H9 (cell line): ENCODE data around the gene S100Z. TPM values are rescaled to one million over a fixed set of nuclear protein-coding genes. Genes with fewer than 3 reads are reported as not detected.

Experiments used
- DNase-seq: peaks from one replicate; pipeline ENCODE4 v3.0.0-alpha.2; 2017
- H2AFZ ChIP-seq: one replicate; pipeline ENCODE4 v1.6.1; 2013; ENCODE audit warnings: mild to moderate bottlenecking, low read length, control low read depth, moderate library complexity
- H2AK5ac ChIP-seq: 2 replicates; pipeline ENCODE4 v1.6.1; 2013; ENCODE audit warnings: low read length, control low read depth, mixed read lengths; ENCODE audit not compliant: insufficient read length
- H2BK120ac ChIP-seq: one replicate; pipeline ENCODE4 v1.6.1; 2013; ENCODE audit warnings: low read depth, mild to moderate bottlenecking, low read length, control low read depth, inconsistent platforms; ENCODE audit not compliant: poor library complexity, severe bottlenecking
- H2BK12ac ChIP-seq: 2 replicates; pipeline ENCODE4 v1.6.1; 2013; ENCODE audit warnings: low read length, control low read depth, mixed read lengths, low read depth; ENCODE audit not compliant: insufficient read length
- H2BK15ac ChIP-seq: 2 replicates; pipeline ENCODE4 v1.6.1; 2013; ENCODE audit warnings: low read depth, low read length, control low read depth
- H2BK20ac ChIP-seq: one replicate; pipeline ENCODE4 v1.6.1; 2013; ENCODE audit warnings: low read depth, mild to moderate bottlenecking, low read length, control low read depth, inconsistent platforms; ENCODE audit not compliant: poor library complexity, severe bottlenecking
- H2BK5ac ChIP-seq: 2 replicates; pipeline ENCODE4 v1.6.1; 2013; ENCODE audit warnings: low read length, control low read depth, mixed read lengths; ENCODE audit not compliant: insufficient read length
- H3K14ac ChIP-seq: 2 replicates; pipeline ENCODE4 v1.6.1; 2013; ENCODE audit warnings: low read length, control low read depth; ENCODE audit not compliant: insufficient read depth
- H3K18ac ChIP-seq: 2 replicates; pipeline ENCODE4 v1.6.1; 2013; ENCODE audit warnings: low read depth, mild to moderate bottlenecking, mixed read lengths, low read length, control low read depth; ENCODE audit not compliant: insufficient read length
- H3K23ac ChIP-seq: 2 replicates; pipeline ENCODE4 v1.6.1; 2013; ENCODE audit warnings: low read length, control low read depth, mixed read lengths, low read depth; ENCODE audit not compliant: insufficient read length
- H3K23me2 ChIP-seq: 2 replicates; pipeline ENCODE4 v1.6.1; 2013; ENCODE audit warnings: low read depth, mild to moderate bottlenecking, mixed read lengths, low read length, control low read depth; ENCODE audit not compliant: insufficient read length, poor library complexity, severe bottlenecking
- H3K27ac ChIP-seq: 2 replicates; pipeline ENCODE4 v1.5.1; 2013; ENCODE audit warnings: low read length, control low read depth, mixed read lengths, low read depth; ENCODE audit not compliant: insufficient read length
- H3K27me3 ChIP-seq: 2 replicates; pipeline ENCODE4 v1.6.1; 2013; ENCODE audit warnings: low read length, control low read depth, inconsistent platforms; ENCODE audit not compliant: insufficient read depth
- H3K4ac ChIP-seq: 2 replicates; pipeline ENCODE4 v1.6.1; 2013; ENCODE audit warnings: low read depth, mild to moderate bottlenecking, control low read depth, inconsistent platforms, low read length, moderate library complexity
- H3K4me1 ChIP-seq: 2 replicates; pipeline ENCODE4 v1.6.1; 2013; ENCODE audit warnings: low read length, control low read depth, inconsistent platforms; ENCODE audit not compliant: insufficient read depth
- H3K4me2 ChIP-seq: 2 replicates; pipeline ENCODE4 v1.6.1; 2013; ENCODE audit warnings: low read length, control low read depth, mixed read lengths; ENCODE audit not compliant: insufficient read length, insufficient read depth
- H3K56ac ChIP-seq: 2 replicates; pipeline ENCODE4 v1.6.1; 2013; ENCODE audit warnings: low read depth, mild to moderate bottlenecking, mixed read lengths, low read length, control low read depth; ENCODE audit not compliant: insufficient read length
- H3K79me1 ChIP-seq: 2 replicates; pipeline ENCODE4 v1.6.1; 2013; ENCODE audit warnings: low read depth, mild to moderate bottlenecking, moderate library complexity, low read length, control low read depth, inconsistent platforms; ENCODE audit not compliant: insufficient read depth, poor library complexity, severe bottlenecking
- H3K79me2 ChIP-seq: 2 replicates; pipeline ENCODE4 v1.6.1; 2013; ENCODE audit warnings: low read length, control low read depth, inconsistent platforms; ENCODE audit not compliant: insufficient read depth
- H3K9ac ChIP-seq: 2 replicates; pipeline ENCODE4 v1.6.1; 2013; ENCODE audit warnings: low read length, control low read depth, mixed read lengths; ENCODE audit not compliant: insufficient read length; ENCODE audit errors: extremely low read depth
- H3K9me3 ChIP-seq: one replicate; pipeline ENCODE4 v1.6.1; 2013; ENCODE audit warnings: low read depth, low read length, inconsistent platforms; ENCODE audit not compliant: control insufficient read depth
- H3T11ph ChIP-seq: one replicate; pipeline ENCODE4 v1.6.1; 2013; ENCODE audit warnings: mild to moderate bottlenecking, low read length, control low read depth, inconsistent platforms
- H4K20me1 ChIP-seq: one replicate; pipeline ENCODE4 v1.6.1; 2013; ENCODE audit not compliant: control insufficient read depth, insufficient read length, insufficient read depth
- H4K5ac ChIP-seq: 2 replicates; pipeline ENCODE4 v1.6.1; 2013; ENCODE audit warnings: low read depth, mild to moderate bottlenecking, mixed read lengths, low read length, control low read depth; ENCODE audit not compliant: insufficient read length
- H4K8ac ChIP-seq: replicated peaks from 2 replicates; pipeline ENCODE4 v1.6.1; 2013; ENCODE audit warnings: low read length, control low read depth, mixed read lengths, low read depth; ENCODE audit not compliant: insufficient read length
- H4K91ac ChIP-seq: 2 replicates; pipeline ENCODE4 v1.6.1; 2013; ENCODE audit warnings: low read depth, mild to moderate bottlenecking, moderate library complexity, mixed read lengths, low read length, control low read depth; ENCODE audit not compliant: insufficient read length
- H3K27ac Mint-ChIP-seq, 3 experiments: 2 replicates in 2 of 3; 3 replicates in 1 of 3; pipeline ENCODE4 v1.8.0; 2020 to 2021; ENCODE audit warnings: mixed read lengths in 3 of 3, mild to moderate bottlenecking in 1 of 3, moderate library complexity in 1 of 3
- H3K27me3 Mint-ChIP-seq: 2 replicates; pipeline ENCODE4 v1.8.0; 2021; ENCODE audit warnings: low read depth, mild to moderate bottlenecking, moderate library complexity, mixed read lengths
- H3K36me3 Mint-ChIP-seq, 3 experiments: 2 replicates in 2 of 3; 3 replicates in 1 of 3; pipeline ENCODE4 v1.8.0; 2020 to 2021; ENCODE audit warnings: low read depth in 3 of 3, mixed read lengths in 3 of 3; ENCODE audit not compliant: insufficient read depth in 1 of 3
- H3K4me1 Mint-ChIP-seq, 2 experiments: 2 replicates each; pipeline ENCODE4 v1.8.0; 2020; ENCODE audit warnings: mixed read lengths in 2 of 2
- H3K4me3 Mint-ChIP-seq, 2 experiments: 2 replicates in 1 of 2; 3 replicates in 1 of 2; pipeline ENCODE4 v1.8.0; 2020 to 2021; ENCODE audit warnings: mild to moderate bottlenecking in 2 of 2, mixed read lengths in 2 of 2, moderate library complexity in 1 of 2
- H3K9me3 Mint-ChIP-seq, 2 experiments: 2 replicates in 1 of 2; 3 replicates in 1 of 2; pipeline ENCODE4 v1.8.0; 2020; ENCODE audit warnings: mild to moderate bottlenecking in 2 of 2, mixed read lengths in 2 of 2, moderate library complexity in 1 of 2
- WGBS: extraction: QIAGEN DNeasy Blood & Tissue Kit; methylation state at CpG from one replicate; pipeline ENCODE4 v1.1.7; 2013; ENCODE audit warnings: missing lambda C conversion rate, low lambda C conversion rate, mixed read lengths; ENCODE audit not compliant: insufficient read length; ENCODE audit errors: extremely low coverage; 5-methylcytosine and 5-hydroxymethylcytosine counted together
- total RNA-seq: library from RNA; stranded (reverse); gene quantifications from 2 replicates; pipeline ENCODE4 v1.2.1, GENCODE V29; 2021
- TF ChIP-seq, protein P1 (sequence below): fragments of 200-600 bp; sonication (generic); conservative IDR thresholded peaks from 3 replicates; pipeline ENCODE4 v1.8.0; 2021; ENCODE audit warnings: antibody characterized with exemption, mild to moderate bottlenecking

The S100Z gene
- total RNA-seq, 1 experiment from 2014 or later: not detected

DNA sequence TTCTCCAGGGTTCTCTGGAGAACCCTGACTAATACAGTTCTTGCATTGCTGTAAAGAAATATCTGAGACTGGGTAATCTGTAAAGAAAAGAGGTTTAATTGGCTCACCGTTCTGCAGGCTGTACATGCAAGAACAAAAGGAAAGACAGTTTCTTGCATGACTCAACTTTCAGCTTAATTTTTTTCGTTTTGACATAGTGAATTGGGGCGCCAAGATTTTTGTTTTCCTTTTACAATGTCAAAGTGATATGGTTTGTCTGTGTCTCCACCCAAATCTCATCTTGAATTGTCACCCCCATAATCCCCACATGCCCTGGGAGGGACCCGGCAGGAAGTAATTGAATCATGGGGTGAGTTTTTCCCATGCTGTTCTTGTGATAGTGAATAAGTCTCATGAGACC, 91.2 kb downstream of the S100Z start:
- no peaks in the 10 kb centered on the region for H4K20me1 ChIP-seq
- no peak overlapping the region for H2BK5ac ChIP-seq
- no peak overlapping the region for H3K27ac Mint-ChIP-seq
- no peak overlapping the region for H3K23ac ChIP-seq
- H3K9me3 ChIP-seq: no peaks in the 10 kb centered on the region
- TF ChIP-seq, protein P1, sequence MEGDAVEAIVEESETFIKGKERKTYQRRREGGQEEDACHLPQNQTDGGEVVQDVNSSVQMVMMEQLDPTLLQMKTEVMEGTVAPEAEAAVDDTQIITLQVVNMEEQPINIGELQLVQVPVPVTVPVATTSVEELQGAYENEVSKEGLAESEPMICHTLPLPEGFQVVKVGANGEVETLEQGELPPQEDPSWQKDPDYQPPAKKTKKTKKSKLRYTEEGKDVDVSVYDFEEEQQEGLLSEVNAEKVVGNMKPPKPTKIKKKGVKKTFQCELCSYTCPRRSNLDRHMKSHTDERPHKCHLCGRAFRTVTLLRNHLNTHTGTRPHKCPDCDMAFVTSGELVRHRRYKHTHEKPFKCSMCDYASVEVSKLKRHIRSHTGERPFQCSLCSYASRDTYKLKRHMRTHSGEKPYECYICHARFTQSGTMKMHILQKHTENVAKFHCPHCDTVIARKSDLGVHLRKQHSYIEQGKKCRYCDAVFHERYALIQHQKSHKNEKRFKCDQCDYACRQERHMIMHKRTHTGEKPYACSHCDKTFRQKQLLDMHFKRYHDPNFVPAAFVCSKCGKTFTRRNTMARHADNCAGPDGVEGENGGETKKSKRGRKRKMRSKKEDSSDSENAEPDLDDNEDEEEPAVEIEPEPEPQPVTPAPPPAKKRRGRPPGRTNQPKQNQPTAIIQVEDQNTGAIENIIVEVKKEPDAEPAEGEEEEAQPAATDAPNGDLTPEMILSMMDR: no peak
- no peak overlapping the region for H2AFZ ChIP-seq
- H3K56ac ChIP-seq: no peak overlapping the region
- H3K9me3 Mint-ChIP-seq: no peaks in the 10 kb centered on the region
- H4K91ac ChIP-seq: no peak overlapping the region
- no peak overlapping the region for H3K4me3 Mint-ChIP-seq
- WGBS: no CpG with 5 or more reads among the region's 4 CpGs
- no peak overlapping the region for H3K4ac ChIP-seq
- no peak overlapping the region for H3T11ph ChIP-seq
- H3K79me1 ChIP-seq: no peaks in the 10 kb centered on the region
- H2BK15ac ChIP-seq: no peak overlapping the region
- H4K5ac ChIP-seq: no peak overlapping the region
- DNase-seq: no peak
- no peaks in the 10 kb centered on the region for H3K23me2 ChIP-seq
- H3K4me1 Mint-ChIP-seq: peaks cover 3 to 8% of the 10 kb centered on the region in 2 experiments; a peak in 2 of 4 replicates
- no peaks in the 10 kb centered on the region for H3K27me3 ChIP-seq
- no peaks in the 10 kb centered on the region; a peak in 2 of 7 replicates for H3K36me3 Mint-ChIP-seq
- H3K9ac ChIP-seq: no peak overlapping the region
- H3K4me2 ChIP-seq: no peak overlapping the region
- no peak overlapping the region for H2BK120ac ChIP-seq
- H3K79me2 ChIP-seq: no peaks in the 10 kb centered on the region
- no peak overlapping the region for H3K18ac ChIP-seq
- H3K27ac ChIP-seq: no peak overlapping the region
- H2BK20ac ChIP-seq: no peak overlapping the region
- H3K4me1 ChIP-seq: no peaks in the 10 kb centered on the region
- no peak overlapping the region for H2BK12ac ChIP-seq
- no peaks in the 10 kb centered on the region; the same call in 1 of the 2 replicates for H3K27me3 Mint-ChIP-seq
- no peak overlapping the region for H3K14ac ChIP-seq
- H4K8ac ChIP-seq: no peak overlapping the region
- H2AK5ac ChIP-seq: no peak overlapping the region
